Hematopoietic multipotent progenitor cell treated with erythropoietin and hydrocortisone succinate and interleukin-3 and kit ligand, for 4 days (in vitro differentiated cells): ENCODE results near the gene CYB561D2.

Source experiments
- DNase-seq: peaks from one replicate; pipeline ENCODE4 v3.0.0-alpha.2; 2015

CYB561D2 gene

DNA sequence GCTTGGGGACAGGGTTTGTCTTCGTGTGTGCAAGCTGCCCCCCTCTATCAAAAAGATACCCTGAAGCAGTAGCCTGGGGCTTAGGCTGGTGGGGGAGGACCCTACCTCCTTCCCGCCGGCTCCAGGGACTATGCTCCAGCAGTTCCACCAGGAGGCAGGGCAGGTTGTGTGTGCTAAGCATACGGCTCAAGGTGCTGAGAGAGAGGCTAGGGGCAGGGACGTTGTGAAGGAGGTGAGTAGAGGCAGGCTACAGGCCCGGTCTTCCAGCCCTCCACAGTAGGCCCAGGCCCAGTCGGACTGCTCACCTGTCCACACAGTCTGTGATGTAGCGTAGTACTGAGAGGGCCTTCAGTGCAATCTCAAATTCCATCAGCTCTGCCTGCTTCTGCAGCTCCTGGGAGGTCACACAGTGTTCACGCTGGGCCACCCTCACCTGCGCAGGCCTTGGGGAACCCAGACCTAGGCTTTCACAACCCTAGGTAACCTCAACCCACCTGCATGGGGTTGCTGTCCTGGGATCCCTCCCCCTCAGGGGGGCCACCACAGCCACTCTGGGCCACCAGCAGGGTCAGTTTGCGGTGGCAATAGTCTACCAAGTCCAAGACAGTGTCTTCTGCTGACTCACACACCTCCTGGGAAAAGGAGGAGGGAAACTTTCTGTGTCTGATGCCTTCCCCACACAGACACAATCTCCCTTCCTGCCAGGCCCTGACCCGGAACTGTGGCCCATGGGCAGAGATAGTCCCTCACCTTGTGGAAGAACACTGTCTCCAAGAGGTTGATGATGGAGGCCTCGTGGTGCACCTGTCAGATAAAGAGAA lies 7.6 kb upstream of the CYB561D2 start:
- no peak for DNase-seq

DNA sequence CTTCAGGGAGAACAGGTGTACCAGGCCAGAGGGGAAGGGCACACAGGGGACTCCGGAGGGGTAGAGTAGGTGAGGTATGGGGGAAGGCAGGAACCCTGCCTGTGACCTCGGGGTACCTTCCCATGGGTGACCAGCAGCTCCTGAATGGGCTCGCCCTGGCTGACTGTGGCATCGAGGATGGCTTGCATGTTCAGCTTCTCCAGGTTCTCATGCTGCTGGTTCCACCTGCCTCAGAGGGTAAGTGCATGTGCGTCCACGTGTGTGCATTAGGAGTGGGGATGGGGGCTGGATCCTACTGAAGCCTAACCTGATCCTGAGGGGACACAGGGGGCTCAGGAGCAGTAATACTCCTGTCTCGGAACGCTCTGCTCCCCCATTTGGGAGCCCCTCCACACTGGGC lies 5.7 kb upstream of the CYB561D2 start:
- no peak for DNase-seq

DNA sequence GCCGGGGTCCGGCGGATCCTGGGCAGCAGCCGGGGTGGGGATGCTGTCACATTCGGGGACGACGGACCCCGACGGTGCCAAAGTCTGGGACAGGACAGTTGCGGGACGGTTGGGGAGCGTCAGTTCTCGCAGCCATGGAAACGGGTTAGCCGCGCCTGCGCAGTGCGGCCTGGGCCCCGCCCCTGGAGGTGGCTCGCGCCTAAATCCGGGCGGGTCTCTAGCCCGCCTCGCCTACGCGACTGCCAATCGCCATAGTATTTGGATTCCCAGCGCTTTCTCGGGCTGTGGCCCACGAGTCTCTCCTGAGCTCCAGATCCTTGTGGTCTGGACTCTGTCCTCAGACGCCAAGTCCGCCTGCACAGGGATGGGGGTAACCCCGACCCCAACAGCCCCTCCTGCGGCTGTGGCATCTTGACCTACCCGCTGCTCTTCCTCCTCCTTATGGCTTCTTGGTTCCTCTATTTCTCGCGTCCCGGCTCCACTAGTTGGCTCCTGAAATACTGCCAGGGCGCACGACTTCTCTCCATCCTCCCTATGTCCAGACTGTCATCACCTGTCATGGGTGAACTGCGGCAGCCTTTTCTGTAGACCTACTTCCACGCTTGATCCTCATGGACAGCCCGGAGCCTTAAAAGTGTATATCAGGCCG lies 5.0 kb upstream of the CYB561D2 start, which contains the start of gene ZMYND10:
Gene ZMYND10, minus strand, starts transcription at position 147 of the 649 bp plus-strand sequence. CDS start 153 bp downstream, outside the sequence.
- peak; percentile 88 for DNase-seq

DNA sequence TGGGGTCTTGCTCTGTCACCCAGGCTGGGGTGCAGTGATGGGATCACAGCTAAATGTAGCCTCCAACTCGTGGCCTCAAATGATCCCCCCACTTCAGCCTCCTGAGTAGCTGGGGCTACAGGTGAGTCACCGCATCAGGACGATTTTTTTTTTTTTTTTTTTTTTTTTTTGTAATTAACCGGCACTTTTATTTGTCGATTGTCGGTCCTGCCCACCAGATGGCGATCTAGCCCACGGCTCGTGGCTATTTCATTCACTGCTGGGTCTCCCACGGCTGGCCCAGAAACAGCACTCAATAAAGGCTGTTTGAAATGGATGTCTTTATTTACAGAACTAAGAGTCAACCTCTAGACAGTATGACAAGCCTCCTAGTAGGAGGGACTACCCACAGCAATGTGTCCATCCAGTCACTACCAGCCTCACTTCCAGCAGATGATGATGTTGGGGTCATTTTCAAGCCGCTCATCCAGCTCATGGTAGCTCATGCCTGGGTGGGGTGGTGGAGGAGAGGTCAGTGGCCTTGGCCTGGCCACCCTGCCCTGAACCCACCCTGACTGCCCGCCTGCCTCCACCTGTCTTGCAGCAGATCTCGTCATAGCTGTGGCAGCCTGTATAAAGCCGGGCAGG lies 3.4 kb upstream of the CYB561D2 start:
- peak; percentile 92 for DNase-seq

DNA sequence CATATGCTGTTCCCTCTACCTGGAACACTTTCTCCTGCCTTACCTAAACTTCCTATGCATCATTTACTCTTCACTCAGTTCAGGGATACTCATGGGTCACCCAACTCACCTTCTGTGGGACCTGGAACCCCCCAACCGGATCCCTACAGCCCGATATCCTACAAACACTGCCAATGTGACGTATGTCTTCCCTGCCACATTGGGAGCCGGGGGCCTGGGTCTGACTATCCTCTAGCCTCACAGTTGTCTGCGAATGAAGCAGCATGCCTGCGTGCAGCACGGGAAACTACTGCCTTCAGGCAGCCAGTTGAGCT lies 492 bp upstream of the CYB561D2 start:
- DNase-seq: no peak

DNA sequence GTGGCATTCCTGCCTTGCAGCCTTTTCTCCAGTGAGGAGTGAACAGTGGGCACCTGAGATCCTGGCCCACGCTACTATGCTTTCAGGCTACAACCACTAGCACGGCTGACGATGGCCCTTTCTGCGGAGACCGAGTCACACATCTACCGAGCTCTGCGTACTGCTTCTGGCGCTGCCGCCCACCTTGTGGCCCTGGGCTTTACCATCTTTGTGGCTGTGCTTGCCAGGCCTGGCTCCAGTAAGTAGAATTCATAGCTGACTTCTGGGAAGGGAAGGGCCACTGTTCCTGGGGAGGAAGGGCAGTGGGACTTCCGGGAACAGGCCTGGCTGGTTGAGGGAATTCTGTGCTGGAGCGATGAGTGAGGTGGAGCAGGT lies 648 bp downstream of the CYB561D2 start:
- no peak for DNase-seq

DNA sequence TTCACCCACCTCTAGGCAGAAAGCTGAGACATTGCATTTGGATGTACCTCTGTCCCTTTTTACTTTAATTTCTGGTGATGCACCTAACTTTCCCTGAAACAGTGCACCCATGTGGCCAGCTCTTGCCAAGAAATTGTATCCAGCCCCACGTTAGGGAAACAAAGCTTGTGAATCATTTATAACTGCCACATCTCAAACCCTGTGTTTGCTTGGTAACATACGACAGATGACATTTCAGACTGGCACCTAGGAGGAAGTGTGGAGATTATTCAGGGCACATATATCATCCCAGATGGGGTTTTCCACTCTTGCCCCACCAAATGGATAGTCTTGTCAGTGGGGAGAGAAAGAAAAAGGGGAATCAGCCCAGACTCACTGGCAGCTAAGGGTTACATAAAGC lies 2.1 kb downstream of the CYB561D2 start:
- DNase-seq: peak; percentile 70

DNA sequence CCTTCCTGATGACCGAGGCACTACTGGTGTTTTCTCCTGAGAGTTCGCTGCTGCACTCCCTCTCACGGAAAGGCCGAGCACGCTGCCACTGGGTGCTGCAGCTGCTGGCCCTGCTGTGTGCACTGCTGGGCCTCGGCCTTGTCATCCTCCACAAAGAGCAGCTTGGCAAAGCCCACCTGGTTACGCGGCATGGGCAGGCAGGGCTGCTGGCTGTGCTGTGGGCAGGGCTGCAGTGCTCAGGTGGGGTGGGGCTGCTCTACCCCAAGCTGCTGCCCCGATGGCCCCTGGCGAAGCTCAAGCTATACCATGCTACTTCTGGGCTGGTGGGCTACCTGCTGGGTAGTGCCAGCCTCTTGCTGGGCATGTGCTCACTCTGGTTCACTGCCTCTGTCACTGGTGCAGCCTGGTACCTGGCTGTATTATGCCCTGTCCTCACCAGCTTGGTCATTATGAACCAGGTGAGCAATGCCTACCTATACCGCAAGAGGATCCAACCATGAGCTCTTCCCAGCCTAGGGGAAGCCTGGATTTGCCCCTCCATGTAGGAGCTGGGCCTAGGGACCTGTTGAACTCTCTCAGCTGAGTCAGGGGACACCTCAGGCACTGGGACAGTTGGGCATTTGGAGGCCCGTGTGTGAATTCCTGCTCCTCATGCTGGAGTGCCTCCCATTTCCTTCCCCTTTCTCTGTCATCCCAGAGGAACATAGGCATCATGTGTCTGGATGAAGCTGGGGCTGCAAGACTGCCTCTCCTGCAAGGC lies 2.8 kb downstream of the CYB561D2 start:
- no peak for DNase-seq

DNA sequence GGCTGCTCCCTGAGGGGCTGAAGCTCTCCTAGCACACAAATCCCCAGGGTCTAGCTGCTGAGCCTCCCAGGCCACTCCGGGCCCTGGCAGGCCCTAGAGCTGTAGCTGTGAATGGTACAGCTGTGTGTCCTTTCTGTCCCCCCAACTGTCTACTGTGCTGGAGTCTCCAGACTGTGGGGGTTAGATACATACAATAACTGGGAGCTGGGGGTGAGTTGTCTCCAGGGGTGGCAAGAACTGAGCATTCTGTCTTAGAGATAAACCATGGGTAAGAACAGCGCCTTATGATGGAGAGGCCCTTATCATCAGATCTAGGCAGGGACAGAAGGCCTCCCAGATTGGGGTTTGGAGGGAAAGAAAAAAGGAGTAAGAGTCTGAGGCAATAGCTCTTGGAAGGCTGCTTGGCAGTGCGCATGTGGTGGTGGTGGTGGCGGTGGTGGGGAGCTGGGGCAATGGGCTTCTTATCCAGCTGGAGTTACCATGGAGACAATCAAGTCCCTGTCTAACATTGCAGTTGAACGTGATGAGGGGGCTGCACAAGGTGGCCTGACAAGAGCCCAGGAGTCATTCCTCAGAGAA lies 3.6 kb downstream of the CYB561D2 start:
- DNase-seq: peak; percentile 69

DNA sequence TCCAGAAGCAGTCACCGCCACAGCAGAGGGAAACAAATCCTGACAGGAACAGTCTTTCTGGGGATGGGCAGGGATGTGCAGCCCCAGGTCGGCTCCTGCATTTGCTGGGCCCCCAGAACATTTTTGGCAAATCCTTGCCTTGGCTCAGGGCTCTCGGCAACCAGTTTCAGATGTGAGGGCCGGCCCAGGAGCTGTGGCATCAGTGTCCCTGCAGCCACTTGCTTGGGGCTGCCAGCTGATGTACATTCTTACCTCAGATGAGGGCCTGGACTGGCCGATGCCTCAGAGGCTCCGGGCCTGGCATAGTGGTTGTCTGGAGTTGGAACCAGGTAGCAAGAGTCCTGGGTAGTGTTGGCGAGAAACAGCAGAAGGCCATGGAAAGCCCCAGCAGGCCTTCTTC lies 4.2 kb downstream of the CYB561D2 start:
- DNase-seq: no peak

DNA sequence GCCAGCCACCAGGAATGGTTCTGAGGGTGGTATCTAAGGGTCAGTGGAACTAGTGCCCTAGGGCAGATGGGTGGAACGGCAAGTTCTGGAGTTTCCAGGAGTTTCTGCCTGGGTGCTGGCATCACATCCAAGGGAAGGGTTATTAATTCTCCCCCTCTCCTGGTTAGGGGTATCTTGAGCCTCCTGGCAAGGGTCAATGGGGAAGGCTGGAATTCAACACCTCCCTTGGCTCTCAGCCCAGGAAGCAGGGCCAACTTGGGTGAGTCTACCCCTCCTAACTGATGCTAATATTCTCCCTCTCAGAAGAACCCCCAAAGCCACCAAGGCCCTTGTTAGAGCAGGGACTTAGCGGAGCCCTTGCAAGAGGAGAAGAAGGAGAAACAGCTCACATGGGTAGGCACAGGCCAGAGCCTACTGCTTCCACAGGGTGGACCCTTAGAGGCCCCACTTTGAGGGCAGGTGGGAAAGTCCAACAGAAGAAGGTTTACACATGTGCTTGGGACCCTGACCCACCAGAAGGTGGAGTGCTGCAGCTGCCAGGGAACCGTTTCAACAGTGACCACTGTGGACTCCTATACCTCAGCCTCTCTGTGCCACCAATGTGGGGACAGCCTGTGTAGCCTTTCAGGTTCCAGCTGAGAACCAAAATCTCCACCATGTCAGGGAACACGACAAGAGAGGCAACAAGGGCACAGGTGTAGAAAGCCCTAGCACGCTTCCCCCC lies 5.3 kb downstream of the CYB561D2 start:
- DNase-seq: no peak

DNA sequence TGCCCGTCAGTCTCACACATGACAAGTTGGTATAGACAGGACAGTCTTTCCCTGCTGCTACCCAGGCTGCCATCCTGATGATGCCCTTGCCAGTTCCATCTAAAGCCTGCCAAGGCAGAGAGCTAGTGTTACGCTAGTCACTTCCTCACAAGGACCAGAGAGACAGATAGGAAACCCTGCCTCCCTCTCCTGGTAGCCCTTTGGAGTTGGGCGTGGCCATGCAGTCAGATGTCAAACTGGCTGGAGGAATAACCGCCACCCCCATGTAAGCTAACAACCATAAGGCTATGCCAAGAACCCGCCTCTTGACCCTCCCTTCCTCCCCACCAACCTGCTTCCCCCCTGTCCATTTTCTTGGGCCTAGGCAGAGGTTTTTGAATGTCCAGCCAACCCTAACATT lies 5.9 kb downstream of the CYB561D2 start:
- DNase-seq: peak; percentile 85

DNA sequence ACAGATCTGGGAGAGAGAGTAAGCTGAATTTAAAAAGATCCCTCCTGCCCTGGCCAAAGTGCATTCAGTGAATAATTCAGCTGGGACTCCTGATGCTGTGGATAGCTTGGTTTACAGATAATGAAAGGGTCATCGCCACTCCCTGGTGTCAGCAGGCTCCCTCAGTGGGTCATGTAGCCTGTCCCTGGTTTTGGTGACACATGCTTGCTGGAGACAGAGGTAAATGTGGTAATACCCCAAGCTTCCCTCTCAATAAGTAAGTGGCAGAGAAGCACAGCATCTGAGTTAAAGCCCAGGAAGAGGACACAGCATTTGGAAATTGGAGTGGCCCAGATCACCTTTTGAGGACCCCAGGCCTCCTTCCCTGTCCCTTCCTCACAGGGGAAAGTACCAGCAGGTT lies 6.8 kb downstream of the CYB561D2 start:
- no peak for DNase-seq

DNA sequence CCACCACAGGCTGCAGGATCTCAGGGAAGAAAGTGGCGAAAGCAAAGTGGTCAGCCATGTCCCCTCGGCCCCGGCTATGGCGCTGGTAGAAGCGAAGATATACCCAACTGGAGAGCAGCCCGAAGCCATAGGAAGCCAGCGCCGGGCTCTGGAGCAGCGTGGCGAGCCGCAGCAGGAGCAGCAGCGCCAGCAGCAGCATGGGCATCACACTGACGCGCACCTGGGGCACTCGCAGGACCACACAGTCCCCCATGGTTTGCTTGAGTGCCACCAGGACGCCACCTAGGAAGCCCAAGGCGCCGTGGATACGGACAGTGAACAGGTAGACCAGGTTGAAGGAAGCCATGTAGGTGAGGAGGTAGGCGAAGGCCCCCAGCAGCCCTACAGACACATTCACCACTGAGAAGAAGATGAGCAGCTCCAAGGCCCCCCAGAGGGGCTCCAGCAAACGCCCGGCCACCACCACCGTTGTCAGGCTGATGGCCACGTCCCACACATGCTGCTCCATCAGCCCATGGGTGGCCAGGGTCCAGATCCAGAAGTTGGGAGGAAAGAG lies 7.8 kb downstream of the CYB561D2 start:
- DNase-seq: no peak

DNA sequence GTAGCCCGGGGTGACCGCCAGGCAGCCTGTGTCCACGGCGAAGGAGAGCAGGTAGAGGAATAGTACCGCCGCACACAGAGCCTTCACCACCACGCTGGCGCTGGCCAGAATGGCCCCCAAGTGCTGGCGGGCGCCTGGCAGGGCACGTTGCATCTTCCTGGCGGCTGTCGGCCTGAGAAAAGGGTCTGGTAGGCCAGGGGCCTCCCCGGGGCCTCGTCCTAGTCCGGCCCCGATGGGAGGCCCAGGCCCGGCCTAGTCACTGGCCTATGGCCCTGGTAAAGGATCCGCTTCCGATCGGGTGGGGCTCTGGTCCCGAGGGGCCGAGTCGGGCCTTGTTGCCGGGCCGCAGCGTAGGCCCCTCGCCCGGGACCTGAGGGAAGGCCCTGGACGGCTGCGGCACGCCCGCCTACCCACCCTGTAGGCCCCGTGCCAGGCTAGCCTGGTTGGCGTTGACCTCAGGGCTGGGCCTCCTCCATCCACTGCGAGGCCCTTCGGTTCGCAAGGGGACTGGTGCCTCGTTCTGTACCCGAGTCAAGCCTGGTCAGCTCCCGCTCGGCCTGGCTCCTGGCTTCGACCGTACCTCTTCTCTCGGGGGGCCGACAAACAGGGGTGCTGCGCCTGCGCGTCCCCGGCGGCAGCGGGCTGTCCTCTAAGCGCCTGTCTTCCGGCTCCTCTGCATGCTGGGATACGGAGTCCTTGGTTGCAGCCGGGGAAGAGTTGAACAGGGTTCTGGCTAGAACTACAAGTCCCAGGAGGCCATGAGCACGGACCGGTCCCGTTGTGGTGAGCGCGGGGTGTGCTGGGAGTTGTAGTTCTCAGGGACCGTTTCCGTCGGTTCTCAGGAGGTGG lies 8.5 kb downstream of the CYB561D2 start, which contains the start of gene TMEM115:
Gene TMEM115, minus strand, starts transcription at position 611 of the 849 bp plus-strand sequence. Its CDS starts 458 bp downstream, at position 153.
- peak; percentile 99 for DNase-seq

DNA sequence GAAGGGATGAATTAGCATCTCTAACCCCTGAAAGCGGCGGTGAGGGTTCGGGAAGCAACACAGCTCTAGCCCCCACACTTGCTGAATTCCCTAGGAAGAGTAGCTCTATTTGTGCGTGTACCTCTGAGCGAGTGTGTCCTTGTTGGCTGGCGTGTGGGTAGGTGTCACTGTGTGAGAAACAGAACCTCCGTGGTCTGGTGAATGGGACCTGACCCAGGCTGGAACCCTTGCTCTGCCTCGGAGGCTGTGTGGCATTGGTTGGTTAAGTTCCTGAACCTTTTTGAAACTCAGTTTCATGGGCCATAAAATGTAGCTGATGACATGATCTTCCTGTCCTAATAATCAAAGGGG lies 9.1 kb downstream of the CYB561D2 start:
- DNase-seq: no peak

DNA sequence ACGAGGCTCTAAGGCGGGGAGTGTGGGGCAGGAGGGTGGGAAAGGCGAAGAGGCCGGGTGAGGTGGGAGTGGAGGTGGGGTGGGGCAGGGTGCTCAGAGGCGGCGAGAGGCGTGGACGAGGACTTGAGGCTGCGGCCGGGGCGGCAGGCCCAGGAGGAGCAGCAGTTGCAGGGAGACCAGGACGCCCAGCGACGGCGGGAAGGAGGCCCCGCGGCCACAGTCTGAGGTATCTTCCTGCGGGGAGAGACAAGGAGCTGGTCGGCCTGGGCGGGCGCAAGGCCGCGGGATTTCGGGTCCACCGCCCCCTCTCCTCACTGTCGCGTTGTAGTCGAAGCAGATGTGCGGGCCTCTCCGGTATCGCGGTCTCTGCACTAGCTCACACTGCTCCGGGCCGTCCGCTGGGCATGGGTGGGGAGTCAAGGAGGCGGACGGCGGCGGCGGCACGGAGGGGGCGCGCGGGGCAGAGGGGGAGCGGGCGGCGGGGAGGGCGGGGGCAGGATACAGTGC lies 14.0 kb downstream of the CYB561D2 start:
- DNase-seq: peak; percentile 45

DNA sequence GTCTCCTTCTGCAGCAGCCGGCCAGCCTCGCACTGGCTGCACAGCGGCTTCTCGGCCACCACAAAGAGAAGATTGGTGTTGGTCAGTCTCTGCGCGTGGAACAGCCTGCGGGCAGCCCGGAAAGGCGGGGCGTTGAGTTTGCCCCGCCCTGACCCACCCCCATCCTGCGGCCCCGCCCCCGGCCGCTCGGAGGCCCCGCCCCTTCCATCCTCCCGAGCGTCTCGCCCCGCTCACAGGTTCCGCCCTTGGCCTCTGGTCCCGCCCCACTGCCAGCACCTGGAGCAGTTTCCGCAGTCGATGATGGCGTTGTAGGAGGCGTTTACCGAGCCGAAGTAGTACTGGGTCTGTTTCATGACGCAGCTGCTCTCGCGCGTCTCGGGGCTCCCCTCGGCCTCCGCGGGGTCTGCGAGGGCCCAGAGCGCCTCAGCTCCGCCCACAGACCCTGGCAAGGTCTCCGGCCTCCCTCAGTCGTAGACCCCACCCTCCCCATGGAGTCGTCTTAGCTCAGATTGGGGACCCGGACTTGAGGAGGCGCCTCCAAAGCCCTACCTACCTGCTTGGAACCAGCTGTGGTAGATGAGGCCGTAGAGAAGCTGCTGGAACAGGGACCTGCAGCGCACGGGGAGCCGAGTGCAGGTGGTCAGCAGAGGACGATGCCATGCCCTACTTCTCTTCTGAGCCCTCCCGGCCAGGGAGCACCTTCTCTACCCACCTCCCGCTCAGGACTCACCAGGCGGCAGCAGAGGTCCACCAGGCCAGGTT lies 14.6 kb downstream of the CYB561D2 start:
- DNase-seq: peak; percentile 91

DNA sequence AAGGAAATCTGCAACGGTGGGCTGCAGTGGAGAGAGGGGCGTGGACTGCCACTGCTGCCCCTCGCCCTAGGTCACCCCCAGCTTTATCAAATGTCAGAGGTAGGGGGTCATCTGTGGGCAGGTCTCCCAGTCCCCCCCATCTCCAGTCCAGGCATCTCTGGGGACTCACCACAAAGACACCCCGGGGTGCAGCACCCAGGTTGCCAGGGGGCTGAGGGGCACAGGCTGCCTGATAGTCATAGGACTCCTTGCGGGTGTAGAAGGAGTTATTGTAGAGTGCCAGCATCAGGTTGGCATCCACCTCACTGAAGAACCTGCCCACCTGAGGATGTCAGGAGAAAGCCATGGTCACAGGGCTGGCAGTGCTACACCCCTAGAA lies 15.2 kb downstream of the CYB561D2 start:
- no peak for DNase-seq
